ENCODE results near the gene WSB2.
"Not testable (repeated sequence)": the region's sequence is repeated elsewhere in the genome, so short reads cannot be mapped to it uniquely, and the experiment has no call there.

DNA sequence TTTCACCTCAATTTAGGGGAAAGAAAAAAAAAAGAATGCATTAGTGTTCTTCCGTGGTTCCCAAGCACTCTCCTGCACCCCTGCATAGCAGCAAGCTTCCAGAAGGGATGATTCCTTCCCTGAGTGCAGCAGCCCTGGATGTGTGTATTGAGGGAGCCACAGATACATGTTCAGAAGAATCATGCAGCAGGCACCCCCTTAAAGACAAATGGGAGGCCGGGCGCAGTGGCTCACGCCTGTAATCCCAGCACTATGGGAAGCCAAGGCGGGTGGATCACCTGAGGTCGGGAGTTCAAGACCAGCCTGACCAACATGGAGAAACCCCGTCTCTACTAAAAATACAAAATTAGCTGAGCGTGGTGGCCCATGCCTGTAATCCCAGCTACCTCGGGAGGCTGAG, 20.5 kb upstream of the WSB2 start:
- TF ChIP-seq TAF1 (IDR thresholded peaks at IDR 0.05; ENCODE audit: borderline replicate concordance, low read depth, low read length); POLR2A (IDR thresholded peaks at IDR 0.05; ENCODE audit: low read depth, low read length): not testable (repeated sequence)

All from GM12892 (cell line).